Urothelium cell line (cell line): ENCODE data around the gene LCE2D.
A peak's percentile ranks its signal among the peaks of the same experiment; 100 is the strongest.
"Not testable (repeated sequence)": the region's sequence is repeated elsewhere in the genome, so short reads cannot be mapped to it uniquely, and the experiment has no call there.

Experiments
- DNase-seq: peaks from one replicate; pipeline ENCODE4 v3.0.0; 2011; ENCODE audit warnings: low spot score, mixed read lengths
- FAIRE-seq: peaks from 2 replicates; lab custom pipeline; 2011; peaks lifted over from hg19 to GRCh38; lab: Jason Lieb, UNC

LCE2D gene

GRCh38 chr1:152663098-152663497, at the start of gene LCE2D:
Gene LCE2D, plus strand, starts transcription at chr1:152663380. Its CDS starts 726 bp downstream, at chr1:152664106.
- no peak for FAIRE-seq
- no peak for DNase-seq

- DNase-seq (no peak), FAIRE-seq (no peak)
Measured at GRCh38 chr1:152613511-152613910, 49.7 kb upstream of the LCE2D start, which contains the start of gene LCE3B. Gene LCE3B, plus strand, starts transcription at chr1:152613811. Its CDS starts 0 bp downstream, at chr1:152613811.

- no peak for DNase-seq
- no peak for FAIRE-seq
Measured at GRCh38 chr1:152621993-152622392, 41.2 kb upstream of the LCE2D start.

- no peak for FAIRE-seq
- DNase-seq: peak; percentile 53
Measured at GRCh38 chr1:152622803-152623202, 40.4 kb upstream of the LCE2D start, which contains the start of gene LCE3A. Gene LCE3A, minus strand, starts transcription at chr1:152623103. Its CDS starts 0 bp downstream, at chr1:152623103.

GRCh38 chr1:152623203-152623844, 39.9 kb upstream of the LCE2D start:
- FAIRE-seq (no peak), DNase-seq (peak; percentile 29)

- DNase-seq (no peak), FAIRE-seq (no peak)
Measured at GRCh38 chr1:152626744-152627143, 36.4 kb upstream of the LCE2D start.

GRCh38 chr1:152630596-152630995, 32.6 kb upstream of the LCE2D start:
- no peak for DNase-seq
- no peak for FAIRE-seq

- FAIRE-seq (no peak), DNase-seq (no peak)
Measured at GRCh38 chr1:152640351-152640750, 22.8 kb upstream of the LCE2D start.

- no peak for DNase-seq
- FAIRE-seq: no peak
Measured at GRCh38 chr1:152643945-152644344, 19.2 kb upstream of the LCE2D start.

GRCh38 chr1:152645146-152645545, 18.0 kb upstream of the LCE2D start:
- FAIRE-seq (no peak), DNase-seq (no peak)

- DNase-seq (no peak), FAIRE-seq (no peak)
Measured at GRCh38 chr1:152646656-152647055, 16.5 kb upstream of the LCE2D start.

GRCh38 chr1:152654110-152654509, 9.1 kb upstream of the LCE2D start:
- FAIRE-seq (no peak), DNase-seq (peak; percentile 68)

GRCh38 chr1:152656459-152656858, 6.7 kb upstream of the LCE2D start:
- FAIRE-seq (no peak), DNase-seq (no peak)

GRCh38 chr1:152657677-152658076, 5.5 kb upstream of the LCE2D start:
- DNase-seq: no peak
- no peak for FAIRE-seq

GRCh38 chr1:152658649-152659048, 4.5 kb upstream of the LCE2D start:
- FAIRE-seq (no peak), DNase-seq (no peak)

- not testable (repeated sequence) for FAIRE-seq, DNase-seq
Measured at GRCh38 chr1:152666171-152666570, 3.0 kb downstream of the LCE2D start.

GRCh38 chr1:152667648-152668047, 4.5 kb downstream of the LCE2D start:
- no peak for DNase-seq
- FAIRE-seq: no peak

GRCh38 chr1:152673016-152673415, 9.8 kb downstream of the LCE2D start:
- FAIRE-seq (no peak), DNase-seq (no peak)

GRCh38 chr1:152674983-152675382, 11.8 kb downstream of the LCE2D start, which contains the start of gene LCE2C:
Gene LCE2C, plus strand, starts transcription at chr1:152675279. Its CDS starts 737 bp downstream, at chr1:152676016.
- FAIRE-seq, DNase-seq: not testable (repeated sequence)

- DNase-seq: no peak
- no peak for FAIRE-seq
Measured at GRCh38 chr1:152679459-152679858, 16.3 kb downstream of the LCE2D start.

- DNase-seq (no peak), FAIRE-seq (no peak)
Measured at GRCh38 chr1:152681616-152682015, 18.4 kb downstream of the LCE2D start.

- FAIRE-seq (no peak), DNase-seq (no peak)
Measured at GRCh38 chr1:152683846-152684245, 20.7 kb downstream of the LCE2D start.

GRCh38 chr1:152685823-152686222, 22.6 kb downstream of the LCE2D start, which contains the start of gene LCE2B:
Gene LCE2B, plus strand, starts transcription at chr1:152686123. Its CDS starts 721 bp downstream, at chr1:152686844.
- not testable (repeated sequence) for DNase-seq, FAIRE-seq
